CD1c-positive myeloid dendritic cell (primary cell): ENCODE results near the gene LAMA2.

Source experiments
- DNase-seq: peaks from one replicate; pipeline ENCODE4 v3.0.0-alpha.2; 2016; ENCODE audit errors: extremely low spot score

Gene LAMA2

DNA sequence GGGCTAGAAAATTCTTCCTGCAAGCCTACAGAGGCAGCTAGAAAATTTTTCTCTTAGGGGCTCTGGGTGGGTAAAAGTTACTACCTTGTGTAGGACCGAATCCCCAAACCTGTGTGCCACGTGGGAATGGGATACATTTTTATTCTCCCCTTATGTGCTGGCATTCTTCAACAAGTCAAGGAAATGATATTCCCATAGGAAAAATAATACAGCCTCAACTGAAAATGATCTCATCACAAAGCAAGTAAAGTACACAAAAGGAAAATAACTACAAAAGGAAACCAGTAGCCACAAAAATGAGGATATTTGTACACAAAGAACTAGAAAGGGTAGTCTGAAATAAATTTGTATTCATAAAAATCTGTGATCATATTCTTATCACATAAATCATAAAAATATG, 298.1 kb downstream of the LAMA2 start:
- no peak for DNase-seq

DNA sequence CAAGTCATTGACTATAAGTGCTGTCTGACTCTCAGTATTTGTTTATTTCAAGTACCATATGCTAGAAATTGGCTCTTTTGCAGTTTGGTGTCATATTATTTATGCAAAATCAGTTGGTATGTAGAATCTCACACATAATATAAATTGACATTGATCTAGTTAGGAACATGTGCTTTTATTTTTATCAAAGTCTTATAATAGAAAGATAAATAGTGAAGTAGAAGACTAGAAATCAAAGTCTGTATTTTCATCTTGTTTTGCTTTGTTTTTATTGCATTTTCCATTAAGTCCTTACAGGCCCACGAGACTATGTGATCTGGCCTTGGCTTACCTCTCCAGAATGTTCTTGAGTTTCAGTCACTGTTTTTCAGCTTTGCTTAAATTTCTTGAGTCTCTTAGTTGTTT, 300.3 kb downstream of the LAMA2 start:
- DNase-seq, result no peak

DNA sequence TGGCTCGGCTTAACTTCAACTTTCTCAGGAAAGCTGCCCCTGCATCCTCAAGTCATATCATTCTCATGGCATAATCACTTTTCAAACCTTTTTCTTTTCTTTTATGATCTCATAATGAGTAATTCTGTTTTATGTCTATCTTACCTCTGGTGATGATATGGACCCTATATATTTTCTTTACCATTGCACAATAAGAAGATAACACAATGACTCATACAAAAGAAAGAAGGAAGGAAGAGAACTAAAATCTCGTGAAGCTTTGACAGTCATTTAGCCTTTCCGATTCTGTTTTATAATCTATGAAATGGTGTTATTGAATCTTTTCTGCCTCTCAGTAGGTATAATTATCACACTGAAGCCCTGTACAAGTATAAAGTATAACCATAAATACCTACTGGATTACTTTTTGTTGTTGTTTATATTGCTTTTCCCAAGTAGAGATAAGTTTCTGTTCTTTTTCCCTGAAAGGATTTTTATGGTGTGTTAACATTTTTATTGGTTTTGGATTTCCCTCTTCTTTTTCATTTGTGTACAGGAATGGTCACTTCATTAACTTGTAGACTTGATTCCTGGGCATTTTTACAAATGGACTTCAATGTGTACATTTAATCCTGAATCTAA, 300.9 kb downstream of the LAMA2 start:
- DNase-seq, result no peak

DNA sequence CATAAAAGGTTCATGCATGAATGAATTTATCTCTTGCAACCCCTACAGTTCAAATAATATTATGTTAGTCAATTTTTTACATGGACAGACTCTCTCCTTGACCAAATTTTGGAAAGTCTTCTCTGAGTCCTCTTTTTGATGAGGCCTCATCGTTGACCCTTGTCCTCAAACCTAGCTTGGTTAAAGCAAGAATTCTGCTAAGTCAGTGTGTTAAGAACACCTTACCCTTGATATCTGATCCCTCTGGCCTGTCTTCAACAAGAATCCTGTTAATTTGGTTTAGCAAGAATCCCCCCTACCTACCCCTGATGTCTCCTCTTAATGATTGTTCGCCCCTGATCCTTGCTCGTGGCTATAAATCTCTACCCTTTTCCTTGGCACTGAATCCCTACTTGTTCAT, 301.4 kb downstream of the LAMA2 start:
- no peak for DNase-seq

DNA sequence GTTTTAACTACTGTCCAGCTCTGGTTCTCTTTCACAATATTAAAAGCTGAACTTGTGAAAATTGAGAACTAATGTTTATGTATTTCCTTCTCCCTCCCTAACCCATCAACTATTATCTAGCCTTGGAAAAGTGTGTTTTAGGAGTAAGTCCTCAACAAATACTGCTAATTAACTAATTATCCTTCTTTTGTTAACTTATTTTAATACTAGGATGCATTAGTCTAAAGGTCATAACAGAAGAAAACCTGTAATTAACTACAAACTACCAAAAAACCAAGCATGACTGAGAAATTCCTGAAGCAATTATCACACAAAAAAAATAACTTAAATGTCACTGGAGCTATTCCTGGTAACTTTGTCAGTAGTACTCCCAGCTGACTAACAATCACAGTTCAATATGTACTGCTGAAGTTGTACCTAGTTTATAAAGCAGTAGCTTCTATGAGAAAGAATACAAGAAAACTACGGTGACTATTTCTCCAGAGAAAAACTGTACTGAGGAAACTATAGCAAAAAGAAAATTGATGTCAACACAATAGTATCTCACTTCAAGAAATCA, 301.9 kb downstream of the LAMA2 start:
- DNase-seq, result no peak

DNA sequence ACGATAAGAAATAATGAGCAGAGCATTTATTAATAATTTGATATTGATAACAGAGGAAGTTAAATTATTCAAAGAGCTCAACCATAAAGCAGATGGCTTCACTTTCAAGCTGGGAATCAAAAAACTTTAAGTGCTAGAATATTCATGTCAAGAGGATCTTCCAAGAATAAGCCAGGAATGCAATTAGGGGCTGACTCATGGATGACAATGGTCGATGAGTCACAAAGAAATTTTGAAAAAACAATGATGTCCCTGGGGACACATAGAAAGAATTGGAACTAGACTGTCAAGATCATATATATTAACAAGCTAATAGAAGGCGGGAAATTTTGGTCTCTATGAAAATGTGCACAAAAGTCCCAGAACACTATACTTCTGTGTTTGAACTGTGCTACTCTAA, 304.1 kb downstream of the LAMA2 start:
- no peak for DNase-seq

DNA sequence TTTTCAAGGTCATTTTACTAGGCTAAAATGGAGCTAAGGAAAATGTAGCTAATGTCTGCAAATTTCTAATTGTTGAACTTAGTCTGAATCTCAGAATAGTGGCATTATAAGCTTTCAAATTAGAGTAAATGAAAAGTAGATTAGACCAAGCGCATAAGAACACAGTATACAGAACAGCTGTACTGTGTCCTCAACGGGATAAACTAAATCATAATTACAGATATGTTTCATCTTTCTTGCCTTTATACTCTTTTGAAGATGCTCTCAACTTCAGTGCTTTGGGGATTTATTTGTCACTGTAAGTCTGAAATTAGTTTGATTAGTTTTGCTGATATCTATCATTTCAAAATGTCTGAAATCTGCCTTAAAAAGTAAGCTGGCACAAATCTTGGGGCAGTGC, 305.4 kb downstream of the LAMA2 start:
- DNase-seq, result no peak

DNA sequence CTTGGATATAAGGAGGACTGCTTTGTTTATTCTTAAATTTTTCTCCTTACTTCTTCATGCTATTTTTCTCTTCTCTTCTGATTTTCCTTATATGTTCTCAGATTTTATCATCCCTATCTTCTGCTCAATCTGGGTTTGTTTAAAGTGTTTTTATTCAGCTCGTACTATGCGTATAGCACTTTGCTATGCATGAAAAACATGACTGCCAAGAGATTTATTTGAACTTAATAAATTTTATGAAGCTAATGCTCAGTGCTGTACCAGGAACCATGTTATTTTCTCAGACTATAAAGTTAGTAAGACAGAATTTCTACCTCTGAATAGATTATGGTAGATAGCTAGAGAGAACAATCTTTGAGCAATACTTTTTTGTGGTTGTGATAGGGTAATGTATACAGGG, 305.9 kb downstream of the LAMA2 start:
- no peak for DNase-seq

DNA sequence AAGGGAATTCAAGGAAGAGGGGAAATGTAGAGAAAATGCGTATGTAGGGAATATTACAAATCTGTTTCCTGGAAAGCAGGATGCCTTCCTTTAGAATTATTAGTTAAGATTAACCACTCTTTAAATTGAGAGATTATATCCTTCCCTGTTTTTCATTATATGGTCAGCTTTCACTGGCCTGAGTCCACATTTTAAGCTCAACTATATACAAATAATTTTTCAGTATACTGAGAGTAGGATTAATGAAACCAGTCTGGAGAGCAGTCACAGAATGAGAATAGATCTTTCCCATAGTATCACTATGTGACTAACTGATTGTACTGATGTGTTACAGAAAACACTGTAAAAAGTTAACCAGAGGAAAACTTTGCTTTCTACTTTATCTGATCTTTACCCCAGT, 306.3 kb downstream of the LAMA2 start:
- no peak for DNase-seq

DNA sequence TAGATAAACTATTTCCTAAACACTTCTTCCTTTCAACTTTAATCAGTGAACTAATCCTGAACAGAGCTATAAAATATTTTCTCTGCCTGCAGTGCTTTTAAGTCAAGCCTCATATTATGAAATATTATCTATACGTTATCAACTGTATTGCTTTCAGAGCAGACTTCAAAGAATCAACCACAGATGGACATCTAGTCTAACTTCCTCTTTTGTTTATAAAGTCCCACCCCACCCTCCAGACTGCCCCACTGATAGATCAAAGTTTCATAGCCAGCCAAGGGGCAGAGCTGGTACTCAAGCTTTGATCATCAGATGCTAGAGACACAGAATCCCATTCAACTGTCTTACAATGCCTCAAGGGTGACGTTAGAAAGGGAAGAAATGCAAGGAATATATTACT, 308.3 kb downstream of the LAMA2 start:
- DNase-seq, result no peak

DNA sequence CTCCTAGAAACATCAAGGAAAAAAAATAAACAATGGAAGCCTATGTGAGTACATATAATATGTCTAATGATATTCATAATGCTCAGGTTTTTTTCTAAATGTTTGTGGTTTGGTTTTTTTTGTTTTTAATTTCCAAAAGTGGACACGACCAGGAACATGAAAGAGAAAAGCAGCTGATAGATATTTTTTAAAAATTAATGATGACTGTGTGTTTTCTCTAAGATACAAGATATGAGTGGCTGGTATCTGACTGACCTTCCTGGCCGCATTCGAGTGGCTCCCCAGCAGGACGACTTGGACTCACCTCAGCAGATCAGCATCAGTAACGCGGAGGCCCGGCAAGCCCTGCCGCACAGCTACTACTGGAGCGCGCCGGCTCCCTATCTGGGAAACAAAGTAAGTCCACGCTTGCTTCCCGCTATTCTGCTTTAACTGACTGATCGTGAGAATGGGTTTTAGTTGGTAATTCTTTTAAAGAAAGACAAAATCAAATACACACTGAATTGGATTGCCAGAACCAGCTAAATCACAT, 309.6 kb downstream of the LAMA2 start:
- DNase-seq, result no peak

DNA sequence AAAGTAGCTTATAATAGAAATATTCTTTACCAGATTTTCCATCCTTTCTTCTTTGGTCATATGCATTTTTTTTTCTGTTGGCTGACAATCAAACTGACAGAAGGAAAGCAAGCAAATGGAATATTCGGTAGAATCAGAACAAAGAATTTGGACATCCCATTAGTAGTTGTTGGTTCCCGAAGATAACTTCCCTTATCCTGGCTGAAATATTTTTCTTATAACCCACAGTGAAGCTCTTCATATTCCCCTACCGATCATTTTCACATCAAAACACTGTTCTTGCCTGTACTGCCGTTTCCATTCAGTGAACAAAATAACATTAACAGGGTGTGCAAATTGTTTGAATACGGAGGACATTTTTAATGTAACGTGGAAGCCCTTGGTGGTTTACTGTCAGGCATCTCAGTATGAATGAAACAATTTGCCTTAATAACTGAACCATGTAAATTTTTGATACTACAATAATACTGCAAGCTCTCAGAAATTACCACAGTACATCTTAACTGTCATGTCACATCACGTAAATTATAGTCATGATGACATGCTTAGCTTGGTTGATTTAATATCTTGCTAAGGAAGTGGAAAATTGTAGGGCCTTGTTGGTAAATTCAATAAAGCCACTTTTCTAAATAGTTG, 311.5 kb downstream of the LAMA2 start:
- DNase-seq, result no peak

DNA sequence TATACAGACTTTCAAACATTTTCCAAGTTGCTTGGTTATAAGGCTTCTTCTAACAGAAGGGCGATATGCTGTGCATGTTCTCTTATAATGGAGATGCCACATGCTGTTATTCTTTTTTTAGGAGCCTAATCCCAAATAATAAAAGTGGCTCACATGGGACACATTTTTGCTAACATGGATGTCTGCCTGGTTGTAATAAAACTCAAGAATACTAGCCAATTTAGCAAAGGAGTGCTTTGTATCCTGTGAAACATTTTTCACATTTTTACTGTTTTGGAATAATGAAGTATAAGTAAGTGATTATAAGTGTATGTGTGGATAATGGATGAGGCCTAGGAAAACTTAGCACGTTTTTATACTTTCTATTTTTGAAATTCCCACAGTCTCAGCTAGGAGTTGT, 312.2 kb downstream of the LAMA2 start:
- DNase-seq, result no peak

DNA sequence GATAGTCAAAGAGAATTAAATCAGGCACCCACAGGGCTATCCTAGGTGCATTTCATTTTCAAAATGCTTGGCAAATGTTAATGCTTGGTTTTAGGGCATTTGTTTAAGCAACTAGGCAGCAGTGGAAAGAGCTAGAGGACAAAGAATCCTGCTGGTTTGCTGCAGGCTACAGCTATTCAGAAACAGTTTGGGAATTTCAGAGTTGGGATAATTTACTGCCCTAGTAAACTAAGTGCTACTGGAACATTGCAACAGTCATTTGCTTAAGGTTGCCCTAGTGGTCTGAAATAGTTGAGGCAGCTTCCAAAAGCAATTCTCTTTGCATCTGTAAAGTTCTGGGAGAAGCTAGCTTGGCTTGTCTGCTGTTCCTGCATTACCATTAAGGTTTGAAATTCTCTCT, 312.7 kb downstream of the LAMA2 start:
- no peak for DNase-seq

DNA sequence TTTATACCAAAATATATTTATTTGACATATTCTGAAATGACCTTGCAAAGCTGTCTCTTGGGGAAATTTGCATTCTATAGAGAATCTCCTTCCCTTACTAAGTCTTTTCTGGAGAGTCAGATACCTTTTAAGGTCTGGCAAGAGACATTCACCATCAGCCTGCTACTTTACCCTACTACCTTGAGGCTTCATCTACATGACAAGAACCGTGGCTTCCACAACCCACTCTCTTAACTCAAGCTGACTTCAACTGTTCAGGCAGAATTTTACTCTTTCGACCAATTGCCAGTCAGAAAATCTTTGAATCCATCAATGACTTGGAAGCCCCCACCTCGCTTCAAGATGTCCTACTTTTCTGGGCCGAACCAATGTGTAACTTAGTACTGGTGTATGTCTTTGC, 314.2 kb downstream of the LAMA2 start:
- no peak for DNase-seq

DNA sequence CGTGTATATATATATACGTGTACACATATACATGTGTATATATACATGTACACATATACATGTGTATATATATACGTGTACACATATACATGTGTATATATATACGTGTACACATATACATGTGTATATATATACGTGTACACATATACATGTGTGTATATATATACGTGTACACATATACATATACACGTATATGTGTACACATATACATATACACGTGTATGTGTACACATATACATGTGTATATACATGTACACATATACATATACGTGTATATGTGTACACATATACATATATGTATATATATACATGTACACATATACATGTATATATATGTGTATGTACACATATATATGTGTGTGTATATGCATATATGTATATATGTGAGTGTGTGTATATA, 317.2 kb downstream of the LAMA2 start:
- no peak for DNase-seq

DNA sequence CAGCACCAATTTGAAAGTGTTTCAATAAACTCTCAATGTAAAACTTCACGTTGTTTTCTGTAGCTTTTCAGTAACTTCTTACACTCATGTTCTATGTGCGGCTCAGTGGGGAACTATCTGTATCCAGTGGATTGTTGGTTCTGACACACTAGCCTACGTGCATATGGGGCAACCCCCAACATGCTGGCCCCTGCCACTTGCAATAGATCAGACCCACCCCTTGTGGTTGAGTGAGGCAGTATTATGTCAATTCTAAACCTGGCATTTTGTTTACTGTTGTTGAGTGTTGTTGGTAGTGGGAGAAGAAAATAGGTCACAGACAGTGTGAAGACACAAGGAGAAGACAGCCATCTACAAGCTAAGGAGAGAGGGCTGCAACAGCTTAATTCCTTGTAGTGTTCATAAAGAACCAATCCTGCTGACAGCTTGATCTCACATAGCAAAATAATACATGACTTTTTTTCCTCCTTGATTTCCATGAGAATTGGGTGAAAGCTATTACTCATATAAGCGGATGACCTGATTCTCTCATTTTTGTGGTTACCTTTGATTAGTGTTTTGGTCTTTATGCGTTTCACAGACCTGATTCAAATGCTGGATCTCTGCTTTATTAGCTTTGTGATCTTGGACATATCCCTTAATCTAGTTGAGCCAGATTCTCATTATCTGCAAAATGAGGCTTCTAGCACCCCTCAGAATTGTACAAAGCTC, 320.4 kb downstream of the LAMA2 start:
- DNase-seq, result no peak

DNA sequence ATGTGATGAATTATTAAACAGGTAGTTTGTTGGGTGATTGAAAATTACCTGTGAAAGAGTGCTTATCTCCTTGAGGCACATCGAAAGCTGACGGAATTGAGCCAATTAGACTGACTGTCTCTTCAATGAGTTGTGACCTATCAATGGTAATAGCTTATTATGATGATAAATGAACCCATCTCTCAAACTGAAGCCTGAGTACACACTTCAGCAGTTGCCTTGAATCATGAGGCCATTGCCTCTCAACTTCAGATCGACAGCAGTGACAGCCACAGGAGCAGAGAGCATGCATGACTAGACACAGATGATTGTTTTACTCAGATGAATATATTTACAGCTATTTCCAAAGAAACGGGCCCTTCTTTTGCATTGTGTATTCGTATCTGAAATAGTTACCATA, 323.9 kb downstream of the LAMA2 start:
- no peak for DNase-seq

DNA sequence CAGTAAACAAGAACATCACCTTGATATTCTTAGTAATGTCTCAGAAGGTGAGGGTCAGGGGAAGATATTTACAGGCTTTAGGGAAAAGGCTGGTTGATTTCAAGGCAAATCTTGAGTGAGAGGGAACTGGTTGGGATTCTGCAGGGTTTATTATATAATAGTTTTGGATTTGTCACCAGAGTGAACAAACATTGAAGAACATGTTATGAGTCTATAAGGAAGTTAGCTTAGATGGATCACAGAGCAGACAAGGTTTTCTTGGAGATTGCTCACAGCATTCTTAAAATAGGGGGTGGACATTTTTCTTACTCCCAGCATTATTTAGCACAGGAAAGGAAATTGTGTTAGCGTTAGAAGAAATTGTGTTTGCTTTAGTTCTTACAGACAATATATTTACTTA, 324.9 kb downstream of the LAMA2 start:
- DNase-seq, result no peak

DNA sequence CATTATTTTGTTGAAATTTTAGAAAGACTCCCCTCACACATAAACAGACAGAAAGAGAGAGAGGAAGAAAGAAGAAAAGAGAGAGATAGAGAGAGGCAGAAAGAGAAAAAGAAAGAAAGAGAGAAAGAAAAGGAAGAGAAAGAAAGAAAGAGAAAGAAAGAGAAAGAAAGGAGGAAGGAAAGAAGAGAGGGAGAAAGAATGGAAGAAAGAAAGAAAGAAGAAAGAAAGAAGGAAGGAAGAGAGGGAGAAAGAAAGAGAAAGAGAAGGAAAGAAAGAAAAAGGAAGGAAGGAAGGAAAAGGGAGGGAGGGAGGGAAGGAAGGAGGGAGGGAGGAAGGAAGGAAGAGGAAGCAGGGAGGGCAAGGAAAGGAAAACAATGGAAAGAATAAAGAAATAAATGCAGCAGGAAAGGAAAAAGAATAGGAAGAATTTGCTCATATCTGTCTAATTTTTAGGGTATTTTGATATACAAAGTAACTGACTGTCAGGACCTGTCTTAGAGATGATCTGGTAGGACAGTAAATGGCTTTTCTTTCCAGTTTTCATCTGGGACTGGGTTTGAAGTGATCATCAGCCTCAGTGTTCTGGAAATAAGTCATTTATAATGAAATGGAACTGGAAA, 325.6 kb downstream of the LAMA2 start:
- DNase-seq, result no peak

DNA sequence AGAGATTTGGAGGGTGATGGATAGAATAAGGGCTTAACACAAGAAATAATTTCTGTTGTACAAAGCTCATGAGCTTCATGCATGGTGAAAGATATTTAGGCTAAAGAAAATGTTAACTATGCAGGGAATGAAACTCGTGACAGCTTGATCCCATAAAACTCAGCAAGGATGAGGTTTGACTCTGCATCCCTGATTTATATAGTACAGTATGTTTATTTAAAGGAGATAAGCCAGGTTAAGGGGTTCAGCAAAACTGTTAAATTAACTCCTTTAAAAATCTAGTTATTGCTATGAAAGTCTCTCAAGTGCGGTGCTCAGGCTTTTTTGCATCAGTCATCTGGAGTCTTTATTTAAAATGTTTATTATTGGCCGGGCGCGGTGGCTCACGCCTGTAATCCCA, 326.4 kb downstream of the LAMA2 start:
- no peak for DNase-seq

DNA sequence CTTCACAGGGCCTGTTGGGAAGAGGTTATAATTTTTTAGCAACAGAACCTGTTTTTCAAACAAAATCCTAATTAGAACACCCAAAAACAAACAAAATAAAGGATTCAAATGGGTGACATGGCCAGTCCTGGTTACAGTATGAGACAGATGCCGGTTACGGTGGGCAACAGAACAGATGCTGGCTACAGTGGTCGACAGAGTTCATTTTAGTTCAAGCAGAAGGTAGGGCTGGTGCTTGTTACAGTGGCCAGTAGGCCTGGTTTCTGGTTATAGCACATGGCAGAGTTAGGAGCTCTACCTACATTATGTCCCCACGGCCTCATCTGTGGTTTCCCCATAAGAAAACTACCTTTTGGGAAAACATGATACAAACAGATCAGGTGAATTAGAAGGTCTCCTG, 327.7 kb downstream of the LAMA2 start:
- DNase-seq, result no peak
